Stimulated activated CD4-positive, alpha-beta T cell treated with anti-CD3 and anti-CD28 coated beads, Interleukin-1b, Interleukin-23, amount 100 ng/mL, for 48 hours (primary cell): ENCODE measurements around the gene RHOV.
A peak's percentile ranks its signal among the peaks of the same experiment; 100 is the strongest.
"Not testable (repeated sequence)": the region's sequence is repeated elsewhere in the genome, so short reads cannot be mapped to it uniquely, and the experiment has no call there.

ENCODE experiments used
- DNase-seq: peaks from one replicate; pipeline ENCODE4 v3.0.0-alpha.2; 2020

RHOV gene

DNA sequence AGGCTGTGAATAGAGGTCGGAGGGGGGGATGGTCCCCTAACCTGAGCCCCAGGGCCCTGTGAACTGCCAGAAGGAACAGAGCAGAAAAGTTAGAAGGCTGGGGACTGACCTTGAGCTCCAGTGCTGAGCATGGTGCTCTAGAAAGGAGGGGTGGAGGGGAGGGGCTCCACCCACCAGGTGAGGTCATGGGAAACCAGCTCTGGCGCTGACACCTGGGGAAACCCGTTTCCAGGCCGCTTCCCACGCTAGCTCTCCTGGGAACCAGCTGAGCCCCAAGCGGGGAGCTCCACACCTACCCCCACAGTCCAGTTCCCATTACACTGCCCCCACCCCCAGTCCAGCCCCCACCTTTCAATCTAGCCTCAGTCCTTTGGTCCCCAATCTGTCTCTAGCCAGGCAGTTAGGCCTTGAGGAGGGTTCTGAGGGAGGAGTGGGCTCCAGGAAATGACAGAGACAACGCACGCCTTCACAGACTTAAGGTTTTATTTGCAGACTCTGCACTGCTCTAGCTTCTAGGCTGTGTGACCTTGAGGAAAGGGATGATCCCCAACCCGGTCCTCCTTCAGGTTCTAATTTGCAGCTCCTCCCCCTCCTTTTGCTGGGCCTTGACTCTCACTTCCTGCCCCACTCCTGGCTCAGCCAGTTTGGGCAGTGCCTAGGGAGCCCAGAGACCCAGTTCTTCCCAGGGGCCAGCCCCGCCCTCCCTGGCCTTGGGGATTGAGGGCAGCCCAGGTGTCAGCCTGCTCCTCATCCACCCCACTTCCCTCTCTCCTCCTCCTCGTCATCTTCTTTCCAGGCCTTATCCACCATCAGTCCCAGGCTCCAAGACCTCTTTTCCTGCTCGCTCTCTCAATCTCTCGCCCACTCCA lies 2.1 kb downstream of the RHOV start:
- DNase-seq = no peak

DNA sequence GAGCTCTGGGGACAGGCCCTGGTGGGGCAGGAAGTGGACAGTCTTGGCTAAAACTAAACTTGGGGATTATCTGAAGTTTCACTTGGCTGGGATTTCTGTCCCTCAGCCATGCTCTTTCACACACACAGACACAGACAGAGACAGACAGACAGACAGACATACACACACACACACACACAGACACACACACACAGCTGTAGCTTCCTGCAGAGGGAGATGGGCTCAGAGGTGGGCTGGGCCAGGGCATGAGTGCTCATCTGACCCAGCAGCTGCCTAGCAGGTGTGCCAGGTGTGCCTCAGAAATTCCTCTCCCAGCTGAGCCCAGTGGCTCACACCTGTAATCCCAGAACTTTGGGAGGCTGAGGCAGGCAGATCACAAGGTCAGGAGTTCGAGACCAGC lies 3.3 kb downstream of the RHOV start:
- no peak for DNase-seq

DNA sequence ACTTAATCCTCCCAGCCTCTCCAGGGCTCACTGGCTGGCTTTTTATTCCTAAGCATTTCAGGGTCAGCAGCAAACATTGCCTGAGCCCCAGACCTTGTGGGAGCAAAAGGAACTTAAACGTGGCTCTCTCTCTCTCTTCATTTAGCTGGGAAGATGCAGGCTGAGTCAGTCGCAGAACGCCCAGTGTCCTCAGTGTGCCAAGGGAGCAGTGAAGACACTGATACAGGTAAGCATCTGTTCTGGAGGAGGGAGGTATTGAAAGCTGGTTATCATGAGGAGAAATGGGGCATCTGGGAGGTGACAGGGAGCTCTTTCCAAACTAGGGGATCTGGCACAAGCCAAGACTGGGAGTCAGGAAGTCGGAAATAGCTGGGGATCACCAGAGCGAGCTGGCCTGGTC lies 4.3 kb downstream of the RHOV start:
- no peak for DNase-seq

DNA sequence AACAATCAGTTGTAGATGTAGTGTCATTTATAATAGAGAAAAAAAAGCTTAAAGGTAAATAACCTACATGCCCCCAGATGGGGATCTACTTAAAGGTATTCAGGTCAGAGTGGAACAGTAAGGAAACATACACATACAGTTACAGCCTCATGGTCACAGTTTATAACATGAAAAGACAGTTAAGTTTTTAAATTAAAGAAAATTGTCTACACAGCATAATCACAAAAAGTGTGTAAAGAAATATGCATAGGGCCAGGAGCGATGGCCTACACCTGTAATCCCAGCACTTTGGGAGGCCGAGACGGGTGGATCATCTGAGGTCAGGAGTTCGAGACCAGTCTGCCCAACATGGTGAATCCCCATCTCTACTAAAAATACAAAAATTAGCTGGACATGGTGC lies 6.8 kb downstream of the RHOV start:
- no peak for DNase-seq

DNA sequence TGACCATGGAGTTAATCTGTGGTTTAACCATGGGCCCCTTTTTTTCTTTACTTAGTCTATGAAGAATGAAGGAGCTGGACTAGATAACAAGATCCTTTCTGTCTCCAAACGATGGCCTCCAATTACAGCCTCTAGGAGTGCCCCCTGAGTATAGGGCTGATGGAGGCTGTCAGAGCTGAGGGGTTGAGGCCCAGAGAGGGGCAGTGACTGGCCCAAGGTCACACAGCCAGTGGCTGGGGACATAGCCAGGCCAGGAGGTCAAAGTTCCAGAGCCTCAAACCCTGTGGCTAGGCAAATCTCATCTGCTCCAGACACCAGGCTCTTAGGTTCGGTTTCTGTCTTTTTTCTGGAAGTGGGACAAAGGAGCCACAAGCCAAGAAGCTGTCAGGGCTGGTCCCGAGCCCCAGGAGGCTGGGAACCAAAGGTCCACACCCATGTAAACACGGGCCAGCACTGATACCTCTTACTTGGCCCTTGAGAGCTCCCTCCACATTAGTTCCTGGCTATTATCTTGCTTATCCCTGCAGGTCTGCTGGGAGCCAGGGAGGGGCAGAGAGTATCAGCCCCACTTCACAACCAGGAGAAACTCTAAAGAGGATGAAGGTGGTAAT lies 10.3 kb downstream of the RHOV start:
- DNase-seq = no peak

DNA sequence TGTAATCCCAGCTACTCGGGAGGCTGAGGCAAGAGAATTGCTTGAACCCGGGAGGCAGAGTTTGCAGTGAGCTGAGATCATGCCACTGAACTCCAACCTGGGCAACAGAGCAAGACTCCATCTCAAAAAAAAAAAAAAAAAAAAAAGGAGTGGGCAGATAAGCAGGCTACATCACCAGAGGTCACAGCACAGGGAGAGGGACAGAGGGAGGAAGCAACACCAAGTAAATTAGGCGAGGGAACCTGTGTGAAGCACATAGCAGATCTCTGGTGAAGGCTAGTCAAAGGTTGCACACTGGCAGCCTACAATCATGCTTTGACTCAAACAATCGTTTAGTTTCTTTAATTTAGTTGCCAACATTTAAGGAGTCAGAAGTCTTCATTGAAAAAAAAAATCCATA lies 12.9 kb downstream of the RHOV start:
- not testable (repeated sequence) for DNase-seq

DNA sequence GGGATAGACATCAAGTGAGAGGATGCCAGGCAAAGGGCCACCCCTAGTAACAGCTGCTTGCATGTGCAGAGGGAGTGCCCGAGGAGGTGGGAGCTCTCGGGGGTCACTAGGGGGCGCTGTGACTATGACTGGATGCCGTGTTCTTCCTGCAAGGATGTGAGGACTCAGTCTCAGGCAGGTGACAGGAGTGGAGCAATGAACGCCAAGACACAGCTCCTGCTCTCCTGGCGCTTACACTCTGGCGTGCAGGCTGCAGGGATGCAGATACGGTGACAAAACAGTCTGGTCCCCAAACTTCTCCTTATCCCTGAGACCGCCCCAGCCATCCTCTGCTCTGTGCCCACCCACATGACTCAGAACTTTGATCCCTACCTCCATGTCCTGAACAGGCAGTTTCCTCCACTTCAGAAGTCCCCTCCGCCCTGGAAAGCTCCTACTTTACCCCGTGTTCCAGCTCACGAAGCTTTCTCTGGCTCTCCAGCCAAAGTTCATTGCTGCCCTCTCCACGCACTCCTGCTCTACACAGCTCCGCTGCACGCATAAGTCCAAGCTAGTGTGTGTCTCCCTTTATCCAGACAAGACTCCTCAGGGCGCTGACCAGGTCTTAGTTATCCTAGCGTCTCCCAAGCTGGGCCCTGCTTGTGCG lies 14.7 kb downstream of the RHOV start:
- DNase-seq = peak; percentile 89

DNA sequence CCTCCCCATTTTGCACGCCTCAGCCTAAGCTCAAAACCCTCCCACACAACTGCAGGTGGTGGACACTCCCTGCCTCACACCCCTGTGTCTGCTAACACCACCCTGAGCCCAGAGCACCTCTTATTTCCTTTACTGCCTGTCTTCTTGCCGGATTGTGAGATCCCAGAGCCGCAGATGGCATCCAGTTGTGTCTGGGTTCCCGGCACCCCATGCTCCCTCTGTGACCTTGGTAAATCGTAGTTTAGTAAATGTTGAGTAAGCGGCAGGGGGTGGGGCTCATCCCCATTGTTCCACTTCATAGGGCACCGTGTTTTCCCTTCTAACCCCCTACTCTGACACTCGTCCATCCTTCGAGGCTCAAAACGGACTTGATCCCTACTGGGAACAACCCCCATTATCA lies 15.3 kb downstream of the RHOV start:
- no peak for DNase-seq

DNA sequence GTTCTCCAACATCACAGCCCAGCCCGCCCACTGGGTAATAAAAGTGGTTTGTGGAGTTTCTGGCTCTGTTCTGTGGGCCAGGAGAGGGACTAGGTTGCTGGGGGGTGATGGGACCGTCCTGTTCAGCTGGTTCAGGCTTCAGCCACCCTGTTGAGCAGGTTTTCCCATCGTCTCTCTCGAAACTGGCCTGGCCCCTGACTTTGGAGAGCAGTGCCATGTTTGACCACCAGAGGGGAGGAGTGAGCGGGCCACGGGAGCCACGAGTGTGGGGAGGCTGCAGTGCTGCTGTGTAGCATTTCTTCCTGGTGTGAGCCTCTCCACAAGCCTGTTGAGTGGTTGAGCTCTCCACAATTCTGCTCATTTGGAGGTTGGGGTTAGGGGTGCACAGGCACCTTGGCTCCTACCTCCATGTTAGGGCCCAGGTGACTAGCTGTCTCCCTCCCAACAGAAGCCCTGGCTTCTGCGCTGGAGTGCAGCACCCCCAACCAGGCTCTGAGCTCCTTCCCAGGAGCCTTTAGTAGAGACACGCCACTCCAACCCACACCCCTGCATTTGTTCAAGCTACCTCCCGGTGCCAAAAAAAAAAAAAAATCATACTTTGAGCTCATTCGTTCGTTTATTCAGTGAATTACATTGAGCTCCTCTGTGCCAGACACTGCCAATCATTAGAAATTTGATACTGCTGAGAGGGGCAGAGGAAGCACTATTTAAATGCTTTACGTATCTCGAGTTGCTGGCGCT lies 16.3 kb downstream of the RHOV start:
- DNase-seq = peak; percentile 80

DNA sequence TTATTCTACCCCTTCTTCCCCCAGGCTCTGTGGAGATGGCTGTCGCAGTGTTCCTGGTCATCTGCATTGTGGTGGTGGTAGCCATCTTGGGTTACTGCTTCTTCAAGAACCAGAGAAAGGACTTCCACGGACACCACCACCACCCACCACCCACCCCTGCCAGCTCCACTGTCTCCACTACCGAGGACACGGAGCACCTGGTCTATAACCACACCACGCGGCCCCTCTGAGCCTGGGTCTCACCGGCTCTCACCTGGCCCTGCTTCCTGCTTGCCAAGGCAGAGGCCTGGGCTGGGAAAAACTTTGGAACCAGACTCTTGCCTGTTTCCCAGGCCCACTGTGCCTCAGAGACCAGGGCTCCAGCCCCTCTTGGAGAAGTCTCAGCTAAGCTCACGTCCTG lies 17.3 kb downstream of the RHOV start:
- DNase-seq = no peak

DNA sequence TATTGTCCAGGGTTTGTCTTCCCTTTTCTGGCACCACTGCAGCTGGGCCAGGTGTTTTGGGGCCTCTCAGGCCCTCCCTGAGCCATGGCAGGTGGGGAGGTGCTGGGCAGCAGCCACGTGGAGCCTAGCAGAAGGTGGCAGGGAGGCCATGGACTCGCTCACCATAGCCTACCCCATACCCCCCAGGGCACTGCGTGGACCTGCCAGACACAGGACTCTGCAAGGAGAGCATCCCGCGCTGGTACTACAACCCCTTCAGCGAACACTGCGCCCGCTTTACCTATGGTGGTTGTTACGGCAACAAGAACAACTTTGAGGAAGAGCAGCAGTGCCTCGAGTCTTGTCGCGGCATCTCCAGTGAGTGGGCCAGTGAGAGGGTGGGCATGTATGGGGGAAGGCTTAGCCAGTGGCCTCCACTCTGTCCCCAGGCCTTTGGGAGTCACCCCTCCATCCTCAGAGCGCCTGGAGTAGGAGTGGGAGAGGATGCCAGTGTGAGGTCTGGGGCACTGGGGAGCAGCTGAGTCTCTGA lies 18.3 kb downstream of the RHOV start:
- DNase-seq = no peak

DNA sequence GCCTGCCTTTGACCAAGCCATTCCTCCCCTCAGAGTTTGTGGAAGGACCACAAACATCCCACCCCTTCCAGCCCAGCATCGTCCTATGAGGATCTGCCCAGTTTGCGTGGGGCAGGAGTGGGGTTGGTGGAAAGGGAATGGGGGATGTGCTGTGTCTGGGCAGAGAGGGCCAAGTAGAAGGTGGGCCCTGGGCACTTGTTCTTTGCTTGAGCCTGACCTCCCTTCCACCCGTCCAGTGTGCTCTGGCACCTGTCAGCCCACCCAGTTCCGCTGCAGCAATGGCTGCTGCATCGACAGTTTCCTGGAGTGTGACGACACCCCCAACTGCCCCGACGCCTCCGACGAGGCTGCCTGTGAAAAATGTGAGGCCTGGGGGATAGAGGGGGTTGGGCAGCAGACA lies 19.9 kb downstream of the RHOV start:
- no peak for DNase-seq

DNA sequence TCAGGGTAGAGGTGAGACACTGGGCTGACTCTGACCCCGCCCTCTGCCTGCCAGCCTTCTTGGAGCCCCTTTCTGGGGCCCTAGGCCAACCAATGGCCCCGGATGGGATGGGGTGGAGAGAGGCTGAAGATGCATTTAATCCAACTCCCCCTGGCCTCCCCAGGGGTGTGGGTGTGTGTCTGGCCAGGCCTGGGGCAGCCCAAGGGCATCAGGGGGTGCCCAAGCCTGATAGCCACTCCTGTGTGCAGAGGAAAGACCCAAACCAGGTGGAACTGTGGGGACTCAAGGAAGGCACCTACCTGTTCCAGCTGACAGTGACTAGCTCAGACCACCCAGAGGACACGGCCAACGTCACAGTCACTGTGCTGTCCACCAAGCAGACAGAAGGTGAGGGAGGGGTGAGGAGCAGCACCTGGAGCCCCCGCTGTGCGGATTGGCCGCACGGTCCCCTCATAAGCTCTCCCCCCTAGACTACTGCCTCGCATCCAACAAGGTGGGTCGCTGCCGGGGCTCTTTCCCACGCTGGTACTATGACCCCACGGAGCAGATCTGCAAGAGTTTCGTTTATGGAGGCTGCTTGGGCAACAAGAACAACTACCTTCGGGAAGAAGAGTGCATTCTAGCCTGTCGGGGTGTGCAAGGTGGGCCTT lies 20.7 kb downstream of the RHOV start:
- no peak for DNase-seq

DNA sequence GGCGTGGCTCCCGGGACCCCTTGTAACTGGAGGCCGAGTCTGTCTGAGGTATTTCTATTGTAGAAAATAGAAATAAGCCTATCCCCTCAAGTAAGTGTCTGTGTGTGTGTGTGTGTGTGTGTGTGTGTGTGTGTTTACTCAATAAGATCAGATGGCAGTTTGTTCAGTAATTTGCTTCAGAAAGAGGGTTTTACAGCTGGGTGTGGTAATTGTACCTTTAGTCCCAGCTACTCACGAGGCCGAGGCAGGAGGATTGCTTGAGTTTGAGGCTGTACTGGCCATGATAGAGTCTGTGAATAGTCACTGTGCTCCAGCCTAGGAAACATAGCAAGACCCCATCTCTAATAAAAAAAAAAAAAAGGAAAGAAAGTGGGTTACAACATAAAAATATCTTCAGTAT lies 21.5 kb downstream of the RHOV start:
- DNase-seq = no peak

DNA sequence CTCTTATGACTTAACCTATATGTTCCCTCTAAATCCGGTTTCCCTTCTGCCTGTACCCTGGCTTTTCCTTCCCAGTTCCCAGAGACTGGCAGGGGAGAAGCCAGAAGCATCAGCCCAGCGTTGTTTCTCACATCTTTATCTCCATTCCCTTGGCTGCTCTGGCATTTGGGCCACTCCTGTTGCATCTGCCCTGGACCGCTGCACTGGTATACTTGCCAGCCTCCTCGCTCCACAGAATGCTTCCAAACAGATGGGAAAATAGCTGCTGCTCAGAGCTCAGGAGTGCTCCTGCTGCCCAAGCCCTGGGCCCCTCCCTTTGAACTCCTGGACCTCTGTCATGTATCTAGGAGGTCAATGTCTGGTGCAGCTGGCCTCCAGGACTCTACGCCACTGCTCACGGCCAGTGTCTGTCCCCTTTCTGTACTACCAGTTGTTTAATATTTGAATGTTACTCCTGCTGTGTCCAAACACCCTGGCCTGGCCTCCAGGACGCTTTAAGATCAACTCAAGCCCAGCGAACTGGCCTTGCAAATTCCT lies 23.4 kb downstream of the RHOV start:
- no peak for DNase-seq

DNA sequence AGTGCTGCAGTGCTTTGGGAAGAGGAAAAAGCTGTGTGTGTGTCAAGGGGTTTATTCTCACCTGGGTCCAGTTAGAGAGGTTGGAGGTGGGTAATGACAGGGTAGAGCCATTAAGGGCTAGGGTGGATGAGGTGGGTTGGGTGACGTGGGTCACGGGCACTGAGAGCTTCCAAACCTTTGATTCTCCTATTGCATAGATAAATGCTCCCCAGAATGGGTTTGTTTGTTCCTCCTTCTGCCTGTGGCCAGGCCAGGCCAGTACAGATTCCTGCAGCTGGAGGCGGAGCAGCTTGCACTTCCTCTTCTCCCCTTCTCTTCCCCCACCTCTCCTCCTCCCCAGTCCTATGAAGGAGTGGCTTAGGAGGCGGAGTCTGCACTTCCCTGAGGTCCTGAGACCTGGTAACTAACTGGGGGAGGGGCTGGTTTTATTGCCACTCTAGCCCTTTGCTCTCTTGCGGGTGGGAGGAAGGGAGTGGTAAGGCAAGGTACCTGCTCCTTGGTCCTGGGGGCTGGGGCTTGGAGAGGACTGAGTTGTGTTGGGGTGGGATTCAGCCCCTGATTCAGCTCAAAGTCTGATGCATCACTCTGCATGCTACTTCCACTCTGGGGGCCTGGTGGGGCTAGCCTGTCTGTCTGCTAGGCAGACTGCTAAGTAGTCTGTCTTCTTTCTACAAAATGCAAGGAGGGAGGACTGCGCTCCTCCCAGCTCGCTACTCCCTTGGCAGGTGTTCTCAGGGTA lies 26.6 kb downstream of the RHOV start:
- DNase-seq = no peak

DNA sequence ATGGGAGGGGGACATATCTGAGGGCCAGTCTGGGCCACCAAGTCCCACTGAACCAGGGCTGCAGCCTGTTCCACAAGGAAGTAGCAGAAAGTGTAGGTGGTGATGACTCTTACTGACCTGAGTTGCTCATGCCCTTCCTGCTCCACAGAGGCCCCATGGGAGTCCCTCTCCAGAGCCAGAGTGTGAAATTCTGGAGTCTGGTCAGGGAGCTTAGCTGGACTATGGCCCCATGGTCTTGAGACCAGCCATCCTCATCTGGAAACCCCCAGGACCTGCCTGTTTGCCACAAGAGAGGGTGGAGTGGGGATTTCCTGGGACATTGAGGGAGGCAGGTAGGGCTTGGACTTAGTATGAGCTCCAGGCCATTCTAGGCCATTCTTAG lies 27.2 kb downstream of the RHOV start:
- DNase-seq = no peak

DNA sequence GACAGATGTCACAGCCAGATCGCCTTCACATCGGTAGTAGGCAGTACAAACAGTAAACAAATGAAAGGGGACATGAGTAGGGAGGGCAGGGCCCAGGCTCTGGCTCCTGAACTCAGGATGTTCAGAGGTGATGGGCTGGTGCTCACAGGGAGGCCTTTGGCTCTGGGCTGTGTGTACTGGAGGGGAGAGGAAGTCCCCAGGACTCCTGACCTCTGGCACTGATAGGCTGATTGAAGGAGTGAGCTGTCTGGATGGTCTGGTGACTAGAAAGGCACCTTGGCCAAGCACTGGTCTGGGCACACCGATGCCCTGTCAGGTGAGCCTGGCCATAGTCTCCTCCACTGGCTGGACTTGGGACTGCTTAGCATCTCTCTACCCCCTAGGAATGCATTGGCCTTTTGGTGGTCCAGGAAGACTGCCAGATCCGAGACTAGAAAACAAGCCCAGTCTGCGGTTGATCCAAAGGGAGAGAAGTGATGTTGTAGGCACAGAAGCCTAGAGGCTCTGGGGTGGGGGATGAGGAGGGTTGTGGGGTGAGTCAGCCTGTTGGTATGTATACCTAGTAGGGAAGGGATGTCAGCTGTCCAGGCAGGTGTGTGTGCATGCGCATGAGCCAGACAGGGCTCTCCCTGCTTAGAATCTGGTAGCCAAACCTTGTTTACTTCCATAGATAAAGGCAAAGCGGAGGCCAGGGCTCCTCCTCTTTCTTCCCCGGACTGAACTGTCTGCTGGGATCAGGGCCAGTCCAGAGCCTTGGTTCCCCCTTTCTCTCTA lies 28.3 kb downstream of the RHOV start:
- no peak for DNase-seq

DNA sequence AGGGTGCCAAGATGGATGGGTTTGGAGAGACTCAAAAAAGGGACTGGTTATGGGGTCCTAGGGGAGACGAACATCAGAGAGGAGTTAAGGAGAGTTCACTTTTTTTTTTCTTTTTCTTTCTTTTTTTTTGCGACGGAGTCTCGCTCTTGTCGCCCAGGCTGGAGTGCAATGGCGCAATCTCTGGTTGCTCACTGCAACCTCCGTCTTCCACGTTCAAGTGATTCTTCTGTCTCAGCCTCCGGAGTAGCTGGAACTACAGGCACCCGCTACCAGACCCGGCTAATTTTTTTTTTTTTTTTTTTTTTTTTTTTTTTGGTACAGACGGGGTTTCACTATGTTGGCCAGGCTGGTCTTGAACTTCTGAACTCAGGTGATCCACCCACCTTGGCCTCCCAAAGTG lies 29.0 kb downstream of the RHOV start:
- no peak for DNase-seq

DNA sequence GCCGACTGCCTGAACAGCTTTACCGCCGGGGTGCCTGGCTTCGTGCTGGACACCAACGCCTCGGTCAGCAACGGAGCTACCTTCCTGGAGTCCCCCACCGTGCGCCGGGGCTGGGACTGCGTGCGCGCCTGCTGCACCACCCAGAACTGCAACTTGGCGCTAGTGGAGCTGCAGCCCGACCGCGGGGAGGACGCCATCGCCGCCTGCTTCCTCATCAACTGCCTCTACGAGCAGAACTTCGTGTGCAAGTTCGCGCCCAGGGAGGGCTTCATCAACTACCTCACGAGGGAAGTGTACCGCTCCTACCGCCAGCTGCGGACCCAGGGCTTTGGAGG lies 29.4 kb downstream of the RHOV start:
- DNase-seq = peak; percentile 44
